ENCODE data around the gene PLCD3. TPM values are rescaled to one million over a fixed set of nuclear protein-coding genes. Genes with fewer than 3 reads are reported as not detected.

Gene PLCD3
- total RNA-seq, 1 experiment from 2014 or later = 35.1 TPM

GRCh38 chr17:45103269-45103795 is 29.0 kb downstream of the PLCD3 start:
- DNase-seq (no peak), ATAC-seq (no peak)
- Histone ChIP-seq H3K9me2 (replicated peaks; ENCODE audit: low read length) (no peaks in the 10 kb centered on the region), H3F3A (ENCODE audit: low read length, unreplicated experiment) (peaks cover 3% of the 10 kb centered on the region), H3K27me3 (ENCODE audit: low read length) (no peaks in the 10 kb centered on the region), H3K36me3 (ENCODE audit: low read depth, low read length) (peaks cover 75% of the 10 kb centered on the region), H3K9ac (ENCODE audit: low read length) (no peak overlapping the region), H3K27ac (ENCODE audit: low read length) (no peak overlapping the region), H2AFZ (ENCODE audit: low read length) (no peak overlapping the region), H3K4me1 (ENCODE audit: insufficient read depth, low read length) (no peaks in the 10 kb centered on the region), H3K4me3 (ENCODE audit: low read length) (no peak overlapping the region), H3K79me2 (ENCODE audit: low read length) (no peaks in the 10 kb centered on the region), H3K9me3 (ENCODE audit: low read length) (no peaks in the 10 kb centered on the region), H3K4me2 (ENCODE audit: low read length) (no peak overlapping the region), H4K20me1 (ENCODE audit: low read length) (no peaks in the 10 kb centered on the region)
- POLR2A ChIA-PET (ENCODE audit: unreplicated experiment) = no interaction called here
- CTCF ChIA-PET = no interaction called here
- intact Hi-C loops (cut with micrococcal nuclease) = no loop called here
- no peak for TF ChIP-seq EZH2phosphoT487 (IDR thresholded peaks at IDR 0.05; ENCODE audit: borderline replicate concordance, low read length)
- no peak for TF ChIP-seq EZH2 (IDR thresholded peaks at IDR 0.05; ENCODE audit: low read length, unreplicated experiment)
- no peak for TF ChIP-seq CTCF (conservative IDR thresholded peaks at IDR 0.05; ENCODE audit: low read depth, low read length)
- BruUV-seq (replicated peaks) = no TSS peak

DNA sequence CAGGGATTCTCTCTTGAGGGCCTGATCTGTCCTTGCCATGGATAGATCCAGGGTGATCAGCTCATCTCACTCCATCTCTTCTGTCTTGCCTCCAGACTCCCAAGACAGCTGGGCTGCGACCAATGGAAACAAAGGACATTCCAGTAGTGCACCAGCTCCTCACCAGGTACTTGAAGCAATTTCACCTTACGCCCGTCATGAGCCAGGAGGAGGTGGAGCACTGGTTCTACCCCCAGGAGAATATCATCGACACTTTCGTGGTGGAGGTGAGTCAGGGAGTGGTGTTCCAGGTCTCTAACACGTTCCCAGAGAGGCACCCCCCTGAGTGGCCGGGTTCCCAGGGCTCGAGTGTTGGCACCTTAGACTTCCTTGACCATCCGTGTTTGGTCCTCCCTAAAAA is 29.5 kb downstream of the PLCD3 start:
- TF ChIP-seq EZH2 (IDR thresholded peaks at IDR 0.05; ENCODE audit: low read length, unreplicated experiment) = no peak
- no peak for TF ChIP-seq CTCF (conservative IDR thresholded peaks at IDR 0.05; ENCODE audit: low read depth, low read length)
- no peak for TF ChIP-seq EZH2phosphoT487 (IDR thresholded peaks at IDR 0.05; ENCODE audit: borderline replicate concordance, low read length)
- peaks cover 3% of the 10 kb centered on the region for H3F3A ChIP-seq (ENCODE audit: low read length, unreplicated experiment)
- no peak overlapping the region for H3K4me2 ChIP-seq (ENCODE audit: low read length)
- H3K4me3 ChIP-seq (ENCODE audit: low read length) = no peak overlapping the region
- ATAC-seq = no peak
- POLR2A ChIA-PET (ENCODE audit: unreplicated experiment) = no interaction called here
- H3K36me3 ChIP-seq (ENCODE audit: low read depth, low read length) = peaks cover 78% of the 10 kb centered on the region
- no peak overlapping the region for H3K27ac ChIP-seq (ENCODE audit: low read length)
- no peaks in the 10 kb centered on the region for H3K9me3 ChIP-seq (ENCODE audit: low read length)
- no peaks in the 10 kb centered on the region for H3K27me3 ChIP-seq (ENCODE audit: low read length)
- no peak overlapping the region for H3K9ac ChIP-seq (ENCODE audit: low read length)
- H4K20me1 ChIP-seq (ENCODE audit: low read length) = no peaks in the 10 kb centered on the region
- DNase-seq = no peak
- H3K9me2 ChIP-seq (replicated peaks; ENCODE audit: low read length) = no peaks in the 10 kb centered on the region
- H3K79me2 ChIP-seq (ENCODE audit: low read length) = no peaks in the 10 kb centered on the region
- CTCF ChIA-PET = no interaction called here
- intact Hi-C loops (cut with micrococcal nuclease) = no loop called here
- H3K4me1 ChIP-seq (ENCODE audit: insufficient read depth, low read length) = no peaks in the 10 kb centered on the region
- BruUV-seq (replicated peaks) = no TSS peak
- H2AFZ ChIP-seq (ENCODE audit: low read length) = no peak overlapping the region

DNA sequence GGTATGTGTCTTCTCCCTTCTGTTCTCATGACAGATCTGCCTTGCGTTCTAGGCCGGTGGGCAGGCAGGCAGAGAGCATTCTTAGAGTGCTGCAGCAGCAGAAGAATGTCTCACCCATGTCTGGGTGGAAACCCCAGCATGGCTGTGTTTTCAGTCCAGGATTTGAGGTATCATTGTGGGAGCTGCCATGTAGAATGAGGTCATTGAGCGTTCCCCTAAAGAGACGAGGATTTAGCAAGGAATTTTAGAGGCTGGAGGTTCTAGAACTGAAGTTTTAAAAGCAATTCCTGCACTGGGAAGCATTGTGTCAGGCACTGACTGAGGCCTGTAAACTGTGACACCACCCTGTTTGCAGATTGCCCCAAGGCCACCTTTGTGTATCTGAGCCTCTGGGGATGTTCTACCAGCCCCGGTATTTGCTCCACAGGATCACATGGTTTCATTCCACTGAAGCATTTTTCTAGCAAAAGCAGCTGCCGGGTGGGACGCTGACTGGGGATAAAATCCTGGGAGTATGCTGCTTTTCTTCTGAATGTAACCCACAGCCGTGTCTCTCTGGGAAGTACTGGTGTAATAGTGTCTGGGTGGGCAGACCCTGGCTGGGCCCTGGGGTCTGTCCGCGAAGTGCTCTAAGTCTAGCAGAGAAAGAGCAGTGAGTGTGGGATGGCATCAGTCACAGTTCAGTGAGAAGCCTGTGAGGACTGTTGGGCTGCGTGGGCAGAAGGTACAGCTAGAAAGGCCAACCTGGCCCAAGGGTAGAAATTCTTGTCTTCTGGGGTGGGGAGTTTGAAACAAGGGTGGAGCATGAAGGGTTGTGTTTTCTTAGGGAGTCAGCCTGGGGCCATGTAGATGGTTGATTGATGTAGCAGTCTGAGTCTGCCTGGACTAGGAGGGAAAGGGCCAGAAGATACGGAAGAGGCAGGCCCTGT is 30.2 kb downstream of the PLCD3 start:
- Histone ChIP-seq H2AFZ (ENCODE audit: low read length) (no peak overlapping the region), H3K36me3 (ENCODE audit: low read depth, low read length) (peaks cover 78% of the 10 kb centered on the region), H3K9me3 (ENCODE audit: low read length) (no peaks in the 10 kb centered on the region), H3K4me3 (ENCODE audit: low read length) (no peak overlapping the region), H4K20me1 (ENCODE audit: low read length) (no peaks in the 10 kb centered on the region), H3K27ac (ENCODE audit: low read length) (no peak overlapping the region), H3K79me2 (ENCODE audit: low read length) (no peaks in the 10 kb centered on the region), H3K4me1 (ENCODE audit: insufficient read depth, low read length) (no peaks in the 10 kb centered on the region), H3K9ac (ENCODE audit: low read length) (no peak overlapping the region), H3K4me2 (ENCODE audit: low read length) (no peak overlapping the region), H3K27me3 (ENCODE audit: low read length) (no peaks in the 10 kb centered on the region), H3K9me2 (replicated peaks; ENCODE audit: low read length) (no peaks in the 10 kb centered on the region), H3F3A (ENCODE audit: low read length, unreplicated experiment) (peaks cover 3% of the 10 kb centered on the region)
- CTCF ChIA-PET = no interaction called here
- POLR2A ChIA-PET (ENCODE audit: unreplicated experiment) = no interaction called here
- BruUV-seq (replicated peaks) = no TSS peak
- DNase-seq (no peak), ATAC-seq (no peak)
- TF ChIP-seq EZH2phosphoT487 (IDR thresholded peaks at IDR 0.05; ENCODE audit: borderline replicate concordance, low read length) = no peak
- TF ChIP-seq EZH2 (IDR thresholded peaks at IDR 0.05; ENCODE audit: low read length, unreplicated experiment) = no peak
- no peak for TF ChIP-seq CTCF (conservative IDR thresholded peaks at IDR 0.05; ENCODE audit: low read depth, low read length)
- intact Hi-C loops (cut with micrococcal nuclease) = no loop called here

Data from PC-3 (cell line).